ENCODE data around the gene CKM. TPM values are rescaled to one million over a fixed set of nuclear protein-coding genes. Genes with fewer than 3 reads are reported as not detected.
"Not testable (repeated sequence)": the region's sequence is repeated elsewhere in the genome, so short reads cannot be mapped to it uniquely, and the experiment has no call there.

CKM gene
- total RNA-seq, 1 experiment from 2014 or later: not detected

DNA sequence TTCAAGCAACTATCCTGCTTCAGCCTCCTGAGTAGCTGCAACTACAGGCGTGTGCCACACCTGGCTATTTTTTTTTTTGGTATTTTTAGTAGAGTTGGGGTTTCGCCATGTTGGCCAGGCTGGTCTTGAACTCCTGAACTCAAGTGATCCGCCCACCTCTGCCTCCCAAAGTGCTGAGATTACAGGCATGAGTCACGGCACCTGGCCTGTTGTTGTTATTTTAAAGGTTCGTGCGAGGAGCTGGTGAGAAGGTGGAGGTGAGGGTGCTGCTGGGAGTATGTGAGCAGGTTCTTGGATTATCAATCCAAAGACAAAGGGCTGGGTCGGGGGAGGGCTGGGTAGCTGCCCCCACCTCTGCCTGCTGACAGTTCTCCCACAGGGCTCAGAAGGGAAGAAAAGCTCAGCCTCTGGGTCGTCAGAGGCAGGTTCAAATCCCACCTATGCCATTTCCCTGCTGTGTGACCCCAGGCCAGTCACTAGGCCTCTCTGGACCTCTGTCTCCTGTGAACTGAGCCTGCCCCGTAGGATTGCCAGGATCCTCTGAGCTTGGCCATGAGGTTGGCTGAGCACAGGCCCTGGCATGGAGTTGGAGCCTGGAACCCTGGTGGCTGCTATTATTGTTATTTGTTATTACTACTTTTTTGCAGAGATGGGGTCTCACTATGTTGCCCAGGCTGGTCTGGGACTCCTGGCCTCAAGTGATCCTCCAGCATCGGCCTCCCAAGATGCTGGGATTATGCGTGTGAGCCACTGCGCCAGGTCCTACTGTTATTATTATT lies 1.5 kb downstream of the CKM start:
- BruUV-seq (replicated peaks): no TSS peak
- TF ChIP-seq, protein P1, sequence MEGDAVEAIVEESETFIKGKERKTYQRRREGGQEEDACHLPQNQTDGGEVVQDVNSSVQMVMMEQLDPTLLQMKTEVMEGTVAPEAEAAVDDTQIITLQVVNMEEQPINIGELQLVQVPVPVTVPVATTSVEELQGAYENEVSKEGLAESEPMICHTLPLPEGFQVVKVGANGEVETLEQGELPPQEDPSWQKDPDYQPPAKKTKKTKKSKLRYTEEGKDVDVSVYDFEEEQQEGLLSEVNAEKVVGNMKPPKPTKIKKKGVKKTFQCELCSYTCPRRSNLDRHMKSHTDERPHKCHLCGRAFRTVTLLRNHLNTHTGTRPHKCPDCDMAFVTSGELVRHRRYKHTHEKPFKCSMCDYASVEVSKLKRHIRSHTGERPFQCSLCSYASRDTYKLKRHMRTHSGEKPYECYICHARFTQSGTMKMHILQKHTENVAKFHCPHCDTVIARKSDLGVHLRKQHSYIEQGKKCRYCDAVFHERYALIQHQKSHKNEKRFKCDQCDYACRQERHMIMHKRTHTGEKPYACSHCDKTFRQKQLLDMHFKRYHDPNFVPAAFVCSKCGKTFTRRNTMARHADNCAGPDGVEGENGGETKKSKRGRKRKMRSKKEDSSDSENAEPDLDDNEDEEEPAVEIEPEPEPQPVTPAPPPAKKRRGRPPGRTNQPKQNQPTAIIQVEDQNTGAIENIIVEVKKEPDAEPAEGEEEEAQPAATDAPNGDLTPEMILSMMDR (IDR thresholded peaks at IDR 0.05; ENCODE audit: unreplicated experiment): no peak
- no peaks in the 10 kb centered on the region for H3K9me3 Mint-ChIP-seq (ENCODE audit: low read depth, unreplicated experiment)
- H3K4me3 Mint-ChIP-seq (ENCODE audit: low read depth, unreplicated experiment): no peak overlapping the region
- CTCF ChIA-PET: interaction anchor here (0.6 kb wide), 1 partner anchor 309 kb away, joined by 3 read pairs; no protein-coding TSS in a partner anchor
- H3K4me1 Mint-ChIP-seq (ENCODE audit: low read depth, unreplicated experiment): peaks cover 17% of the 10 kb centered on the region
- DNase-seq: no peak
- H3K27me3 Mint-ChIP-seq (ENCODE audit: unreplicated experiment): peaks cover 63% of the 10 kb centered on the region
- intact Hi-C loops (cut with micrococcal nuclease; ENCODE audit: unreplicated experiment): no loop called here
- H3K27ac Mint-ChIP-seq (ENCODE audit: unreplicated experiment): no peak overlapping the region
- H3K36me3 Mint-ChIP-seq (ENCODE audit: insufficient read depth, unreplicated experiment): peaks cover 6% of the 10 kb centered on the region

DNA sequence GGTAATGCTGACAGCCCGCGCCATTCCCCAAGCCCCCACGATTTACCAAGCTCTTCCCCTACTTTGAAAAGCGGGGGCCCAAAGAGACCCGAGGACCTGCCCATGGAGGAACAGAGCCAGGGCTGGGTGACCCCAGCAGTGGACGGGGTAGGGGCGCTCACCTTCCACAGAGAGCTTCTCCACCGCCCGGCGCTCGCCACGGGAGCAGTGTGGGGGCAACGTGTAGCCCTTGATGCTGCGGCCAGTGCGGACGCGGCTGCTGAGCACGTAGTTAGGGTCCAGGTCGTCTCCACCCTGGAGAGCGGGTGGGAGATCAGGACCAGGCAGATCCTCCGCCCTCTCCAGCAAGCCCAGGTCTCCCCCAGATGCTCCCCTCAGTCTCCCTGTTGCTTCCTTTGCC lies 7.4 kb downstream of the CKM start:
- no TSS peak for BruUV-seq (replicated peaks)
- CTCF ChIA-PET: no interaction called here
- H3K4me1 Mint-ChIP-seq (ENCODE audit: low read depth, unreplicated experiment): no peaks in the 10 kb centered on the region
- H3K9me3 Mint-ChIP-seq (ENCODE audit: low read depth, unreplicated experiment): no peaks in the 10 kb centered on the region
- no peak overlapping the region for H3K4me3 Mint-ChIP-seq (ENCODE audit: low read depth, unreplicated experiment)
- H3K36me3 Mint-ChIP-seq (ENCODE audit: insufficient read depth, unreplicated experiment): no peaks in the 10 kb centered on the region
- H3K27me3 Mint-ChIP-seq (ENCODE audit: unreplicated experiment): peaks cover 58% of the 10 kb centered on the region
- H3K27ac Mint-ChIP-seq (ENCODE audit: unreplicated experiment): no peak overlapping the region
- no peak for DNase-seq
- intact Hi-C loops (cut with micrococcal nuclease; ENCODE audit: unreplicated experiment): no loop called here
- TF ChIP-seq, protein P1 (IDR thresholded peaks at IDR 0.05; ENCODE audit: unreplicated experiment): no peak

GRCh38 chr19:45314708-45315245 lies 7.9 kb downstream of the CKM start:
- Mint-ChIP-seq H3K9me3 (ENCODE audit: low read depth, unreplicated experiment) (no peaks in the 10 kb centered on the region), H3K27ac (ENCODE audit: unreplicated experiment) (no peak overlapping the region), H3K27me3 (ENCODE audit: unreplicated experiment) (peaks cover 58% of the 10 kb centered on the region), H3K4me1 (ENCODE audit: low read depth, unreplicated experiment) (no peaks in the 10 kb centered on the region), H3K36me3 (ENCODE audit: insufficient read depth, unreplicated experiment) (no peaks in the 10 kb centered on the region), H3K4me3 (ENCODE audit: low read depth, unreplicated experiment) (no peak overlapping the region)
- DNase-seq: no peak
- CTCF ChIA-PET: interaction anchor here (0.6 kb wide), 1 partner anchor 15 kb away, joined by 3 read pairs; no protein-coding TSS in a partner anchor
- BruUV-seq (replicated peaks): no TSS peak
- TF ChIP-seq, protein P1 (IDR thresholded peaks at IDR 0.05; ENCODE audit: unreplicated experiment): no peak
- intact Hi-C loops (cut with micrococcal nuclease; ENCODE audit: unreplicated experiment): no loop called here

DNA sequence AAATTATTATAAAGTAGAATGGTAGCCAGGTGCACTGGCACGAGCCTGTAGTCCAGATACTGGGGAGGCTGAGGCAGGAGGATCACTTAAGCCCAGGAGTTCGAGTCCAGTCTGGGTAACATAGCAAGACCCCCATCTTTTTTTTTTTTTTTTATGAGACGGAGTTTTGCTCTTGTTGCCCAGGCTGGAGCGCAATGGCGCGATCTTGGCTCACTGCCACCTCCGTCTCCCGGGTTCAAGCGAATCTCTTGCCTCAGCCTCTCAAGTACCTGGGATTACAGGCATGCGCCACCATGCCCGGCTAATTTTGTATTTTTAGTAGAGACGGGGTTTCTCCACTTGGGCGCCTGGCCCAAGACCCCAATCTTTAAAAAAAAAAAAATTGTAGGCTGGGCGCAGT lies 10.4 kb downstream of the CKM start:
- H3K9me3 Mint-ChIP-seq (ENCODE audit: low read depth, unreplicated experiment); intact Hi-C loops (cut with micrococcal nuclease; ENCODE audit: unreplicated experiment); H3K27ac Mint-ChIP-seq (ENCODE audit: unreplicated experiment); H3K36me3 Mint-ChIP-seq (ENCODE audit: insufficient read depth, unreplicated experiment); DNase-seq; H3K4me3 Mint-ChIP-seq (ENCODE audit: low read depth, unreplicated experiment); BruUV-seq (replicated peaks); H3K4me1 Mint-ChIP-seq (ENCODE audit: low read depth, unreplicated experiment); CTCF ChIA-PET: not testable (repeated sequence)
- H3K27me3 Mint-ChIP-seq (ENCODE audit: unreplicated experiment): peaks cover 45% of the 10 kb centered on the region

- CTCF ChIA-PET: no interaction called here
- Mint-ChIP-seq H3K27ac (ENCODE audit: unreplicated experiment) (no peak overlapping the region), H3K9me3 (ENCODE audit: low read depth, unreplicated experiment) (no peaks in the 10 kb centered on the region), H3K27me3 (ENCODE audit: unreplicated experiment) (peaks cover 45% of the 10 kb centered on the region), H3K4me1 (ENCODE audit: low read depth, unreplicated experiment) (no peaks in the 10 kb centered on the region), H3K36me3 (ENCODE audit: insufficient read depth, unreplicated experiment) (no peaks in the 10 kb centered on the region), H3K4me3 (ENCODE audit: low read depth, unreplicated experiment) (no peak overlapping the region)
- TF ChIP-seq, protein P1 (IDR thresholded peaks at IDR 0.05; ENCODE audit: unreplicated experiment): no peak
- no peak for DNase-seq
- no TSS peak for BruUV-seq (replicated peaks)
- intact Hi-C loops (cut with micrococcal nuclease; ENCODE audit: unreplicated experiment): no loop called here
Measured at GRCh38 chr19:45311621-45312020, 11.1 kb downstream of the CKM start.

DNA sequence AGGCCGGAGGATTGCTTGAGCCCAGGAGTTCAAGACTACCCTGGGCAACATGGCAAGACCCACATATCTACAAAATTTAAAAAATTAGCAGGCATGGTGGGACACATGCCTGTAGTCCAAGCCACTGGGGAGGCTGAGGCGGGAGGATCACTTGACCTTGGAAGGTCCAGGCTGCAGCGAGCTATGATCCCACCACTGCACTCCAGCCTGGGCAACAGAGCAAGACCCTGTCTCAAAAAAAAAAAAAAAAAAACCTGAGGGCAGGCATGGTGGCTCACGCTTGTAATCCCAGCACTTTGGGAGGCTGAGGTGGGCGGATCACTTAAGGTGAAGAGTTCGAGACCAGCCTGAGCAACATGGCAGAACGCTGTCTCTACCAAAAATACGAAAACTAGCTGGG lies 13.4 kb downstream of the CKM start:
- DNase-seq; H3K27ac Mint-ChIP-seq (ENCODE audit: unreplicated experiment); CTCF ChIA-PET; H3K4me1 Mint-ChIP-seq (ENCODE audit: low read depth, unreplicated experiment); H3K36me3 Mint-ChIP-seq (ENCODE audit: insufficient read depth, unreplicated experiment); BruUV-seq (replicated peaks); H3K4me3 Mint-ChIP-seq (ENCODE audit: low read depth, unreplicated experiment); H3K9me3 Mint-ChIP-seq (ENCODE audit: low read depth, unreplicated experiment); intact Hi-C loops (cut with micrococcal nuclease; ENCODE audit: unreplicated experiment): not testable (repeated sequence)
- peaks cover 45% of the 10 kb centered on the region for H3K27me3 Mint-ChIP-seq (ENCODE audit: unreplicated experiment)

Data from Calu3 (cell line).